Measurements from ENCODE around the gene SHCBP1L. TPM values are rescaled to one million over a fixed set of nuclear protein-coding genes. Genes with fewer than 3 reads are reported as not detected.

Gene SHCBP1L
- total and polyA plus RNA-seq, 2 donors (not counting 1 experiment from before 2014, with no cell fraction given): not detected

DNA sequence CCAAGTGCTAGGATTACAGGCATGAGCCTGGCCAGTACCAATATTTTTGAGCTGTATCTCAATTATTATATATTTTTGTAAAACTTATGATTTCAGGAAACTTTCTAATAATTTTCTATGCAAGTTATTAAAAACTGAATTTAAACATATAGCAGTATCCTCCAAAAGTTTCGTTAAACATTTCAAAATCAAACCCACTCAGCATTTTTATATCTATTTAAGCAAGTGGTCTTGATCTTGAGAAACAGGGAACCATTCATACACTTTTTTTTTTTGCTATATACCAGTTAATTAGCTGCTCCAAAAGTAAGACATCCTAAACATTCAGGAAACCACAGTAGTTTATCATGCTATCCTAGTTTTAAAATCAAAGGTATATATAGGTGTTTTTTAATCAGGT, 22.0 kb downstream of the SHCBP1L start:
- H3K4me3 ChIP-seq (replicated peaks in 1 of 4; ENCODE audit: control extremely low read depth in 1 of 4, insufficient read depth in 1 of 4, low read depth in 3 of 4, low read length in 4 of 4): no peak overlapping the region
- H3K9me3 ChIP-seq (ENCODE audit: control insufficient read depth, insufficient read depth, low read depth, low read length): no peaks in the 10 kb centered on the region
- H3K9ac ChIP-seq (ENCODE audit: insufficient read depth, low read length): no peak overlapping the region
- no peaks in the 10 kb centered on the region for H3K79me2 ChIP-seq (ENCODE audit: control insufficient read depth, insufficient read depth, low read length)
- H3K36me3 ChIP-seq (ENCODE audit: control insufficient read depth, insufficient read depth, low read length): no peaks in the 10 kb centered on the region
- no peak overlapping the region for H2AFZ ChIP-seq (ENCODE audit: low read length)
- H3K4me2 ChIP-seq (ENCODE audit: extremely low read depth, insufficient read depth, low read length): no peak overlapping the region
- no peak overlapping the region for H3K27ac ChIP-seq (ENCODE audit: insufficient read depth, low read length)
- H4K20me1 ChIP-seq (ENCODE audit: control insufficient read depth, extremely low read depth, insufficient read depth, low read length): no peaks in the 10 kb centered on the region
- no peaks in the 10 kb centered on the region for H3K27me3 ChIP-seq (ENCODE audit: control insufficient read depth, insufficient read depth, low read length)
- DNase-seq (ENCODE audit: low read depth in 2 of 2): no peak
- TF ChIP-seq, protein P1, sequence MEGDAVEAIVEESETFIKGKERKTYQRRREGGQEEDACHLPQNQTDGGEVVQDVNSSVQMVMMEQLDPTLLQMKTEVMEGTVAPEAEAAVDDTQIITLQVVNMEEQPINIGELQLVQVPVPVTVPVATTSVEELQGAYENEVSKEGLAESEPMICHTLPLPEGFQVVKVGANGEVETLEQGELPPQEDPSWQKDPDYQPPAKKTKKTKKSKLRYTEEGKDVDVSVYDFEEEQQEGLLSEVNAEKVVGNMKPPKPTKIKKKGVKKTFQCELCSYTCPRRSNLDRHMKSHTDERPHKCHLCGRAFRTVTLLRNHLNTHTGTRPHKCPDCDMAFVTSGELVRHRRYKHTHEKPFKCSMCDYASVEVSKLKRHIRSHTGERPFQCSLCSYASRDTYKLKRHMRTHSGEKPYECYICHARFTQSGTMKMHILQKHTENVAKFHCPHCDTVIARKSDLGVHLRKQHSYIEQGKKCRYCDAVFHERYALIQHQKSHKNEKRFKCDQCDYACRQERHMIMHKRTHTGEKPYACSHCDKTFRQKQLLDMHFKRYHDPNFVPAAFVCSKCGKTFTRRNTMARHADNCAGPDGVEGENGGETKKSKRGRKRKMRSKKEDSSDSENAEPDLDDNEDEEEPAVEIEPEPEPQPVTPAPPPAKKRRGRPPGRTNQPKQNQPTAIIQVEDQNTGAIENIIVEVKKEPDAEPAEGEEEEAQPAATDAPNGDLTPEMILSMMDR (conservative IDR thresholded peaks at IDR 0.05 in 1 of 2, IDR thresholded peaks at IDR 0.05 in 1 of 2; ENCODE audit: low read depth in 1 of 2, low read length in 2 of 2): no peak
- no peak for TF ChIP-seq EZH2 (IDR thresholded peaks at IDR 0.05; ENCODE audit: low read length, missing control alignments)
- H3K4me1 ChIP-seq (ENCODE audit: control insufficient read depth, extremely low read depth, insufficient read depth, low read length): no peaks in the 10 kb centered on the region

DNA sequence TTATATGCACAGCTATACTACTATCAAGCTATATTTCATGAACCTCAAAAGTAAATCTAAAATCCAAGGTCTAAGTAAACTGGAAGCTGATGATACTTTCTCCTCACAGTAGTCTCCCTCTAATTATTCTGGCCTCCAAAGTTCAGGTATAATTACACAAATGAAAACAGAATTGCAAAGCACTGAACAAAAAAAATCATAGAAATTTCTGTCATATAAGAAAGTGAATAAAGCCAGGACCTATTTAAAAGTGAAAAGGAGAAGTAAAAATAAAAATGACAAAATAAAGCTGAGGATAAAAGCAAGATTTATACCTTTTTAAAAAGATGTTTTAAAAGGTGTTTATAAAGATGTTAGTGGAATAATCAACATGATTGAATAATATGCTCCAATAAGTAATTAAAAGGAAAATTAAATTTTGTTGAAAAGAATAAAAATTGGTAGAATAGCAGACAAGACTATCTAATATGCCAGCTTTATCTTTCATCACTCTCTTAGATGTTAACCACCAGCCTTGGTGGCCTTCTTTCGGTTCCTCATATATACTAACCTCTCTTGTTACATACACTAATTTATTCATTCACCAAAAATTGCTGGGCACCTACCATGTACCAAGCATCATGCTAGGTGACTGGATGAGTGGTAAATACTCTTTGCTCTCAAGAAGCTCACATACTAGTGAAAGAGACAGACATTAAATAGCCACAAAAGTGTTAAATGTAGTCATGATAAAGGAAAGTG, 25.1 kb downstream of the SHCBP1L start:
- no peaks in the 10 kb centered on the region for H3K9me3 ChIP-seq (ENCODE audit: control insufficient read depth, insufficient read depth, low read depth, low read length)
- no peak for DNase-seq (ENCODE audit: low read depth in 2 of 2)
- TF ChIP-seq, protein P1 (conservative IDR thresholded peaks at IDR 0.05 in 1 of 2, IDR thresholded peaks at IDR 0.05 in 1 of 2; ENCODE audit: low read depth in 1 of 2, low read length in 2 of 2): no peak
- TF ChIP-seq EZH2 (IDR thresholded peaks at IDR 0.05; ENCODE audit: low read length, missing control alignments): no peak

DNA sequence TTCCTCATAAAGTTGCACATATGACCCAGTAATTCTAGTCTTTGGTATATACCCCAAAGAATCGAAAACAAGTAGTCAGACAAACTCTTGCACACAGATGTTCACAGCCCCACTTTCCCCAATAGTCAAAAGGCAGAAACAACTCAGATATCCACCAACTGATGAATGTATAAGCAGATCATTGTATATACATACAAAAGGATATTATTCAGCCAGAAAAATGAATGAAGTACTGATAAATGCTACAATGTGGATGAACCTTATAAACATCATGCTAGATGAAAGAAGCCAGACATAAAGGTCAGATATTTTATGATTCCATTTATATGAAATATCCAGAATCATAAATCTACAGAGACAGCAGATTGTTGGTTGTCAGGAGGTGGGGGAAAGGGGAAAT, 27.3 kb downstream of the SHCBP1L start:
- no peak for TF ChIP-seq EZH2 (IDR thresholded peaks at IDR 0.05; ENCODE audit: low read length, missing control alignments)
- TF ChIP-seq, protein P1 (conservative IDR thresholded peaks at IDR 0.05 in 1 of 2, IDR thresholded peaks at IDR 0.05 in 1 of 2; ENCODE audit: low read depth in 1 of 2, low read length in 2 of 2): no peak
- no peaks in the 10 kb centered on the region for H3K36me3 ChIP-seq (ENCODE audit: control insufficient read depth, insufficient read depth, low read length)
- H3K9ac ChIP-seq (ENCODE audit: insufficient read depth, low read length): no peak overlapping the region
- H3K79me2 ChIP-seq (ENCODE audit: control insufficient read depth, insufficient read depth, low read length): no peaks in the 10 kb centered on the region
- no peak overlapping the region for H3K27ac ChIP-seq (ENCODE audit: insufficient read depth, low read length)
- no peaks in the 10 kb centered on the region for H3K27me3 ChIP-seq (ENCODE audit: control insufficient read depth, insufficient read depth, low read length)
- no peaks in the 10 kb centered on the region for H3K4me1 ChIP-seq (ENCODE audit: control insufficient read depth, extremely low read depth, insufficient read depth, low read length)
- no peak overlapping the region for H2AFZ ChIP-seq (ENCODE audit: low read length)
- DNase-seq (ENCODE audit: low read depth in 2 of 2): no peak
- H4K20me1 ChIP-seq (ENCODE audit: control insufficient read depth, extremely low read depth, insufficient read depth, low read length): no peaks in the 10 kb centered on the region
- no peaks in the 10 kb centered on the region for H3K9me3 ChIP-seq (ENCODE audit: control insufficient read depth, insufficient read depth, low read depth, low read length)
- no peak overlapping the region for H3K4me2 ChIP-seq (ENCODE audit: extremely low read depth, insufficient read depth, low read length)
- no peak overlapping the region for H3K4me3 ChIP-seq (replicated peaks in 1 of 4; ENCODE audit: control extremely low read depth in 1 of 4, insufficient read depth in 1 of 4, low read depth in 3 of 4, low read length in 4 of 4)

More for the DNA sequence above, 25.1 kb downstream of the SHCBP1L start:
- Histone ChIP-seq H3K9ac (ENCODE audit: insufficient read depth, low read length) (no peak overlapping the region), H3K36me3 (ENCODE audit: control insufficient read depth, insufficient read depth, low read length) (no peaks in the 10 kb centered on the region), H3K4me1 (ENCODE audit: control insufficient read depth, extremely low read depth, insufficient read depth, low read length) (no peaks in the 10 kb centered on the region), H3K79me2 (ENCODE audit: control insufficient read depth, insufficient read depth, low read length) (no peaks in the 10 kb centered on the region), H3K27ac (ENCODE audit: insufficient read depth, low read length) (no peak overlapping the region), H3K4me3 (replicated peaks in 1 of 4; ENCODE audit: control extremely low read depth in 1 of 4, insufficient read depth in 1 of 4, low read depth in 3 of 4, low read length in 4 of 4) (no peak overlapping the region), H3K27me3 (ENCODE audit: control insufficient read depth, insufficient read depth, low read length) (no peaks in the 10 kb centered on the region), H4K20me1 (ENCODE audit: control insufficient read depth, extremely low read depth, insufficient read depth, low read length) (no peaks in the 10 kb centered on the region), H2AFZ (ENCODE audit: low read length) (no peak overlapping the region), H3K4me2 (ENCODE audit: extremely low read depth, insufficient read depth, low read length) (no peak overlapping the region)

Data from fibroblast of lung (primary cell).